Urothelium cell line (cell line): Measurements from ENCODE around the gene TAOK1.
"Not testable (repeated sequence)": the region's sequence is repeated elsewhere in the genome, so short reads cannot be mapped to it uniquely, and the experiment has no call there.

ENCODE experiments used
- DNase-seq: peaks from one replicate; pipeline ENCODE4 v3.0.0; 2011; ENCODE audit warnings: low spot score, mixed read lengths
- FAIRE-seq: peaks from 2 replicates; lab custom pipeline; 2011; peaks lifted over from hg19 to GRCh38; lab: Jason Lieb, UNC

TAOK1 gene

GRCh38 chr17:29443041-29443739 lies 53.0 kb downstream of the TAOK1 start:
- FAIRE-seq (no peak), DNase-seq (no peak)

- no peak for FAIRE-seq
- DNase-seq, result no peak
These were observed 54.4 kb downstream of the TAOK1 start for GRCh38 chr17:29444589-29444988.

- no peak for DNase-seq
- FAIRE-seq, result no peak
These were observed 55.7 kb downstream of the TAOK1 start for GRCh38 chr17:29445844-29446243.

- FAIRE-seq (no peak), DNase-seq (no peak)
These were observed 59.9 kb downstream of the TAOK1 start for GRCh38 chr17:29449865-29450671.

GRCh38 chr17:29451121-29451742 lies 61.1 kb downstream of the TAOK1 start:
- DNase-seq (no peak), FAIRE-seq (no peak)

GRCh38 chr17:29458066-29458465 lies 67.9 kb downstream of the TAOK1 start:
- FAIRE-seq (no peak), DNase-seq (no peak)

- FAIRE-seq (no peak), DNase-seq (no peak)
These were observed 71.5 kb downstream of the TAOK1 start for GRCh38 chr17:29461483-29462206.

- FAIRE-seq (no peak), DNase-seq (no peak)
These were observed 79.1 kb downstream of the TAOK1 start for GRCh38 chr17:29469276-29469675.

GRCh38 chr17:29473437-29473836 lies 83.3 kb downstream of the TAOK1 start:
- DNase-seq, FAIRE-seq: not testable (repeated sequence)

- DNase-seq (no peak), FAIRE-seq (no peak)
These were observed 84.1 kb downstream of the TAOK1 start for GRCh38 chr17:29474297-29474696.

GRCh38 chr17:29475891-29476290 lies 85.7 kb downstream of the TAOK1 start:
- no peak for DNase-seq
- no peak for FAIRE-seq

- FAIRE-seq, DNase-seq: not testable (repeated sequence)
These were observed 90.2 kb downstream of the TAOK1 start for GRCh38 chr17:29480249-29480928.

- no peak for DNase-seq
- no peak for FAIRE-seq
These were observed 93.3 kb downstream of the TAOK1 start for GRCh38 chr17:29483503-29483902.

- FAIRE-seq, result no peak
- no peak for DNase-seq
These were observed 104.8 kb downstream of the TAOK1 start for GRCh38 chr17:29495011-29495410.

- no peak for FAIRE-seq
- no peak for DNase-seq
These were observed 114.5 kb downstream of the TAOK1 start for GRCh38 chr17:29504711-29505110.

- no peak for DNase-seq
- FAIRE-seq, result no peak
These were observed 115.7 kb downstream of the TAOK1 start for GRCh38 chr17:29505836-29506235.

- FAIRE-seq, result no peak
- no peak for DNase-seq
These were observed 120.8 kb downstream of the TAOK1 start for GRCh38 chr17:29510953-29511352.

GRCh38 chr17:29514792-29515191 lies 124.6 kb downstream of the TAOK1 start:
- no peak for FAIRE-seq

GRCh38 chr17:29518359-29518758 lies 128.2 kb downstream of the TAOK1 start:
- no peak for DNase-seq
- no peak for FAIRE-seq

More at GRCh38 chr17:29514792-29515191, 124.6 kb downstream of the TAOK1 start:
- no peak for DNase-seq

- FAIRE-seq (no peak), DNase-seq (no peak)
These were observed 134.5 kb downstream of the TAOK1 start for GRCh38 chr17:29524692-29525091.
